Epithelial cell of proximal tubule (primary cell): ENCODE measurements around the gene TMEM144. TPM values are rescaled to one million over a fixed set of nuclear protein-coding genes. Genes with fewer than 3 reads are reported as not detected.

Source experiments
- DNase-seq: peaks from one replicate; pipeline ENCODE4 v3.0.0-alpha.2; 2011; ENCODE audit warnings: low read depth
- H3K4me3 ChIP-seq: 2 replicates; pipeline ENCODE4 v1.5.1; 2011; ENCODE audit warnings: low read depth, mild to moderate bottlenecking, low read length
- total RNA-seq: library from RNA; depleted of rRNA; stranded (reverse); fragments of >200 nt; gene quantifications from 2 replicates; pipeline ENCODE4 v1.2.3, GENCODE V29; 2015
- TF ChIP-seq, protein P1 (sequence below): conservative IDR thresholded peaks from 2 replicates; pipeline ENCODE4 v1.5.1; 2012; ENCODE audit warnings: low read depth, mild to moderate bottlenecking, low read length

The TMEM144 gene
- total RNA-seq, 1 donor from 2014 or later, result 2.9 TPM

DNA sequence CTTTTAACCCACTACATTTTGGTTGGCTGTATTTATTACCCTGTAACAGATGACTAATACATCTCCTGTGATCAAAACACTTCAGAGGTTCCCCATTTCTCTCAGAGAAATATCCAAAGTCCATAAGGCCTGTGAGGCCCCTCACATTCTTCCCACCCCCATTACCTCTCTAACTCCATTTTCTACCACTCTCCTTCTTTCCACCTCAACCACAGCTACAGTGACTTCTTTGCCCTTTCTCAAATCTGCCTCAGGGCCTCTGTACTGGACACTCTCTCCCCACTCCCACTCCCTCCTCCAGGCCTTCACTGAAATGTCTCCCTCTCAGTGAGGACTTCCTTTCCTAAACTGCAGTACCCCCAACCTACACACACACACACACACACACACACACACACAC, 8.4 kb upstream of the TMEM144 start:
- no peak overlapping the region for H3K4me3 ChIP-seq
- TF ChIP-seq, protein P1, sequence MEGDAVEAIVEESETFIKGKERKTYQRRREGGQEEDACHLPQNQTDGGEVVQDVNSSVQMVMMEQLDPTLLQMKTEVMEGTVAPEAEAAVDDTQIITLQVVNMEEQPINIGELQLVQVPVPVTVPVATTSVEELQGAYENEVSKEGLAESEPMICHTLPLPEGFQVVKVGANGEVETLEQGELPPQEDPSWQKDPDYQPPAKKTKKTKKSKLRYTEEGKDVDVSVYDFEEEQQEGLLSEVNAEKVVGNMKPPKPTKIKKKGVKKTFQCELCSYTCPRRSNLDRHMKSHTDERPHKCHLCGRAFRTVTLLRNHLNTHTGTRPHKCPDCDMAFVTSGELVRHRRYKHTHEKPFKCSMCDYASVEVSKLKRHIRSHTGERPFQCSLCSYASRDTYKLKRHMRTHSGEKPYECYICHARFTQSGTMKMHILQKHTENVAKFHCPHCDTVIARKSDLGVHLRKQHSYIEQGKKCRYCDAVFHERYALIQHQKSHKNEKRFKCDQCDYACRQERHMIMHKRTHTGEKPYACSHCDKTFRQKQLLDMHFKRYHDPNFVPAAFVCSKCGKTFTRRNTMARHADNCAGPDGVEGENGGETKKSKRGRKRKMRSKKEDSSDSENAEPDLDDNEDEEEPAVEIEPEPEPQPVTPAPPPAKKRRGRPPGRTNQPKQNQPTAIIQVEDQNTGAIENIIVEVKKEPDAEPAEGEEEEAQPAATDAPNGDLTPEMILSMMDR, result no peak
- DNase-seq, result no peak

DNA sequence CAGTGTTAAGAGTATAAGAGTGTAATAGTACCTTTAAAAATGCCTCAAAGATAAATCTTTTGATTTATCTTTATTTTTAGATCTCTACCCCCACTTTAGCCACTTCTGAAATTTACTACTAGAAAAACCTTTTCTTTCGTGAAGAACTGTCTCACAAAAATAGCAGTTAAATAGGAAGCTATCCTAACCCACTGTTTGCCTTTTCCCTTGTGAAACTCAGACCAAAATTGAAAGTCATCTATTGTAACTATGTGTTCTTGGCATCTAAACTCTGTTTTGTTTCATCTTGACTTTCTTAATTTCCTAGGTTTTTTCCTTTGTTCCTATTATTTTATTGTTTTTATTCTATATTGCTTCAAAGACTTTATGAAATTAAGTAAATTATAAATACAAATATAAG, 7.8 kb upstream of the TMEM144 start:
- DNase-seq, result no peak

DNA sequence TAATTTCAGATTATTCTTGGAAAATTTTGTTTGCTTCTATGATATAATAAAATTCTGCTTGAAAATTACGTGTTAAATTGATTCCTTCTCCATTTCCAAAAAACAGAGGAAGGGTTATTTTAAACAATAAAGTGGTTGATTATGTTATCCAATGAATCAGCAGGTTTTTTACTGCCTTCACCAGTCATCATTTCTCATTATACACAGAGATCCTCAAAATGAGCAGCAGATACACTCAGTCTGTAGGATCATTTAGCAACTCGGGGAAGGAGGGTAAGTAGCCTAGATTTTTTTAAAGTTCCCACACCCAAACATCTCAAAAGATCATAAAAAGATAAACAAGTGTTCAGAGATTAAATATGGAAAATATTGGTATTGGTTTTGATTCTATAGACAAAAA, 6.8 kb upstream of the TMEM144 start:
- DNase-seq, result no peak
- no peak overlapping the region for H3K4me3 ChIP-seq
- TF ChIP-seq, protein P1, result no peak

More for the DNA sequence above, 7.8 kb upstream of the TMEM144 start:
- H3K4me3 ChIP-seq, result no peak overlapping the region
- TF ChIP-seq, protein P1, result no peak

DNA sequence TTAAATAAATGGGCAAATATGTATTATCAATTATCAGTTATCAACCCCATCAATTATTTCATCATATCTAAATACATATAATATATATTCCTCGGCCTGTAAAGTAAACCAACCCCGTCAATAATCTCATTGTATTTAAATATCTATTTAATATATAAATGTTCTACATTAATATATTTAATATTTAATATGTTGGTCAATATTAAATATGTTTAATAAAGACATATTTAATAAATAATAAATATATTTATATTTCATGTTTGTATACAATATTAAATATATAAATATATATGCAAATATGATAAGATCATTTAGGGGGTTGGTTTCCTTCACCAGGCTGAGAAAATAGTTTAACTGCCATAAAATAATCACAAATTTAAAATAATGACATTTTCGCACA, 6.4 kb upstream of the TMEM144 start:
- TF ChIP-seq, protein P1, result no peak
- DNase-seq, result no peak
- H3K4me3 ChIP-seq, result no peak overlapping the region

DNA sequence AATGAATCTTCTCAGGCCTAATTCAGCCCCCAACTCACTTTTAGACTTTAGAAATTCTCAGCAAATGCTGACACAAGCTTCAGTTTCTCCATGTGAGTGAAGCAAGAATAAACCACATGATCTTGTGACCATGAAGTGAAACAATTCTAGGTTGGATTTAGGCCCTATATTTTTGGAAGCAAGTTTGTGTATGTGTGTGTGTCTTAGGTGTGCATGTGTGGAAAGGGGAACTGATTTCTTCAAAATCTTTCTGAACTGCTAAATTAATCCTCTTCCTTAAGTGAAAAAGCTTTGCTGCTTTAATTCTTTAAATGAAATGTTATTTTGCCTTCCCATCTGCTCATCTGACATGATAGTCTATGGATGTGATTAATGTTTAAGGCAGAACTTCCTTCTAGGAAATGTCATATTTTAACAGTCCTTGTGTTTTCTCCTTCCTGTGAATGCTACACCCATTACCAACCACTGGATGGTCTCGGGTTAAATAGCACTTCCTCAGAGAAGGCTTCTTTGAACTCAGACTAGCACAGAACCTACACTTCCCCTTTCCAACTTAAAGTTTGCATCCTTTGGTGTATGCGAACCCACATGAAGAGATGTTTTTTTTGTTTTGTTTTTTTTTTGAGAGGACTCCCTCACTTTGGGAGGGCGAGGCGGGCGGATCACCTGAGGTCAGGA, 1.2 kb upstream of the TMEM144 start:
- no peak overlapping the region for H3K4me3 ChIP-seq
- TF ChIP-seq, protein P1, result no peak
- DNase-seq, result no peak

DNA sequence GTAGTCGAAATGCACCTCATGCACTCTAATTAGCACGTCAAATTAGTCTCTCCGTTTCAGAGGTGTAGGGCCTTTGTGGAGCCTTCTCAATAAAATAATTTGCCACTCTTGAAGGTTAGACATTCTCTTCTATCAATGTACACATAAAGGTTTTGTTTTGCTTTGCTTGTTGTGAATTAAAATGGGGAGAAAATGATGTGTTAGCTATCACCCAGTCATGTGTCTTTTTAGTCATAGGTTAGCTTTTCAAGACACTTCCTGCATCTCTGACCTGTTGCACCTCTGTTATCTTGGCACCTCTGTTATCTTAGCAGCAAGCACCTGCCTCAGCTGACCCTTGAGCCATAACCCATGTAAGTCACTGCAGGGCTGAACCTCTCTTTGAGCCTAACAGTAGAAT, 936 bp downstream of the TMEM144 start:
- TF ChIP-seq, protein P1, result no peak
- DNase-seq, result no peak
- peak overlapping the region; percentile 64 for H3K4me3 ChIP-seq

DNA sequence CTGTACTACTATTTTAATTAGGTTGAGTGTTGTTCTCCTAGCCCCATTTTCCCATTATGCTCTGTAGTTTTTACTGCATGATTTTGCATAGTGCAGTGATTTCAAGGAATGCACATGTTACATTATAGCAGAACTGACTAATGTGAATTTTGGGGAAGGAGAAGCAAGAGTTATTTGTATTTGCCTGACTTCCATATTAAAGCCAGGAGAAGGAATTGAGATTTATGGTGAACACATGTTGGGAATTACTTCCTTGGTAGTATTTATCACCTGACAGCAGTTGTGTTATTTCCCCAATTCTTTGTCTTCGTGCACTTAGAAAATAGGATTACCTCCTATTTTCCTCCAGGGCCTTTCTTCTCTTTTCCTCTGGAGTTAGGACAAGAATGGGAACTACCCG, 3.2 kb downstream of the TMEM144 start:
- TF ChIP-seq, protein P1, result no peak
- no peak overlapping the region for H3K4me3 ChIP-seq
- DNase-seq, result no peak
